ENCODE data around the gene COBL. TPM values are rescaled to one million over a fixed set of nuclear protein-coding genes. Genes with fewer than 3 reads are reported as not detected.
A peak's percentile ranks its signal among the peaks of the same experiment; 100 is the strongest.

Gene COBL
- polyA plus RNA-seq, 1 donor (not counting 4 experiments of a cell fraction or from before 2014, with no cell fraction given) = 4.5 TPM

DNA sequence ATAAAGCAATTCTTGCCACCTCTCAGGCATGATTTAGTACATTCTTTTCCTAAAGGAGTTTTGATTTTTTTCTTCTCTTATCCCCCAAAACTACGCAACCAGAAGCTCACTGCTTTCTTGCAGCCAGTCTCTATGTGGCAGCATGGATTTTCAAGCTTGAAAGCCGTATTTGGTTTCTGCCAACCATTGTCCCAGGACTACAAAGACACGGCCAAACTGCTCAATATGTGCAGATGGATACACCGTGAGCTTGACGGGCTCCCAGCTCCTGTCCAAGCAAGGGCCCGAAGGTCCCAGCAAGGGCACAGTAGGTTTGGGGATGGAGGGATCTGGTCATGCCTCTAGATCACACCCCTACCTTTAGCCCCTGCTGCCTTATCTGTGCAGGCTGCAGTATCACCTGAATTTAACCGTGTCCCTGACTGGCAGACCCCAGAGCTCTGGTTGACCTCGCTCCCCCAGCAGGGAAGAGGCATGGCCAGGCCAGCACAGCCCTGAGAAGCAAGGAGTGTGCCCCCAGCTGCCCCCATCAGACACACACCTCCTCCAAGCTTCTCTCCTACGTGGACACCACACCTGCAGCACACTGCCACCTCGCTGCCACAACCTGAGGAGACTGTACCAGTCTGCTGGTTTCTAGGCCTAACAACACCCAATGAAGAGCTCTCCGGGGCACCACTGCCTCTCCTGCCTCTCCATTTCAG is 86.8 kb downstream of the COBL start:
- no peak overlapping the region for H3K9ac ChIP-seq (ENCODE audit: control insufficient read depth, extremely low read depth, insufficient read depth, low read length)
- no peak for FAIRE-seq
- peaks cover 9% of the 10 kb centered on the region for H3K27me3 ChIP-seq (ENCODE audit: control insufficient read depth, extremely low read depth, insufficient read depth, low read length)
- TF ChIP-seq, protein P1, sequence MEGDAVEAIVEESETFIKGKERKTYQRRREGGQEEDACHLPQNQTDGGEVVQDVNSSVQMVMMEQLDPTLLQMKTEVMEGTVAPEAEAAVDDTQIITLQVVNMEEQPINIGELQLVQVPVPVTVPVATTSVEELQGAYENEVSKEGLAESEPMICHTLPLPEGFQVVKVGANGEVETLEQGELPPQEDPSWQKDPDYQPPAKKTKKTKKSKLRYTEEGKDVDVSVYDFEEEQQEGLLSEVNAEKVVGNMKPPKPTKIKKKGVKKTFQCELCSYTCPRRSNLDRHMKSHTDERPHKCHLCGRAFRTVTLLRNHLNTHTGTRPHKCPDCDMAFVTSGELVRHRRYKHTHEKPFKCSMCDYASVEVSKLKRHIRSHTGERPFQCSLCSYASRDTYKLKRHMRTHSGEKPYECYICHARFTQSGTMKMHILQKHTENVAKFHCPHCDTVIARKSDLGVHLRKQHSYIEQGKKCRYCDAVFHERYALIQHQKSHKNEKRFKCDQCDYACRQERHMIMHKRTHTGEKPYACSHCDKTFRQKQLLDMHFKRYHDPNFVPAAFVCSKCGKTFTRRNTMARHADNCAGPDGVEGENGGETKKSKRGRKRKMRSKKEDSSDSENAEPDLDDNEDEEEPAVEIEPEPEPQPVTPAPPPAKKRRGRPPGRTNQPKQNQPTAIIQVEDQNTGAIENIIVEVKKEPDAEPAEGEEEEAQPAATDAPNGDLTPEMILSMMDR (optimal IDR thresholded peaks at IDR 0.05 in 1 of 3, IDR thresholded peaks at IDR 0.05 in 1 of 3, conservative IDR thresholded peaks at IDR 0.05 in 1 of 3; ENCODE audit: extremely low read depth in 1 of 3, insufficient read depth in 2 of 3, low read length in 3 of 3) = no peak
- H3K27ac ChIP-seq (ENCODE audit: control insufficient read depth, insufficient read depth, low read length) = no peak overlapping the region
- H3K4me3 ChIP-seq (ENCODE audit: control insufficient read depth in 2 of 3, extremely low read depth in 1 of 3, insufficient read depth in 2 of 3, low read depth in 1 of 3, low read length in 3 of 3) = no peak overlapping the region
- H3K79me2 ChIP-seq (ENCODE audit: control insufficient read depth, insufficient read depth, low read length) = no peaks in the 10 kb centered on the region
- H3K9me1 ChIP-seq (ENCODE audit: control insufficient read depth, extremely low read depth, insufficient read depth, low read length) = no peaks in the 10 kb centered on the region
- dilution Hi-C loops (cut with MboI; ENCODE audit: extremely low pct_ligation_motif_present, low sequenced_read_pairs) = no loop called here
- DNase-seq (ENCODE audit: low read depth, low spot score) = no peak
- H3K4me2 ChIP-seq (ENCODE audit: control insufficient read depth, extremely low read depth, insufficient read depth, low read depth, low read length) = no peak overlapping the region
- no peaks in the 10 kb centered on the region for H4K20me1 ChIP-seq (ENCODE audit: control insufficient read depth, extremely low read depth, insufficient read depth, low read length)
- H3K36me3 ChIP-seq (ENCODE audit: control insufficient read depth in 2 of 2, extremely low read depth in 1 of 2, insufficient read depth in 2 of 2, low read length in 2 of 2) = no peaks in the 10 kb centered on the region
- no peaks in the 10 kb centered on the region for H3K9me3 ChIP-seq (ENCODE audit: control insufficient read depth, low read depth, low read length)
- H3K4me1 ChIP-seq (ENCODE audit: control insufficient read depth, extremely low read depth, insufficient read depth, low read length) = peaks cover 21% of the 10 kb centered on the region
- no peak overlapping the region for H2AFZ ChIP-seq (ENCODE audit: control insufficient read depth, low read length)

DNA sequence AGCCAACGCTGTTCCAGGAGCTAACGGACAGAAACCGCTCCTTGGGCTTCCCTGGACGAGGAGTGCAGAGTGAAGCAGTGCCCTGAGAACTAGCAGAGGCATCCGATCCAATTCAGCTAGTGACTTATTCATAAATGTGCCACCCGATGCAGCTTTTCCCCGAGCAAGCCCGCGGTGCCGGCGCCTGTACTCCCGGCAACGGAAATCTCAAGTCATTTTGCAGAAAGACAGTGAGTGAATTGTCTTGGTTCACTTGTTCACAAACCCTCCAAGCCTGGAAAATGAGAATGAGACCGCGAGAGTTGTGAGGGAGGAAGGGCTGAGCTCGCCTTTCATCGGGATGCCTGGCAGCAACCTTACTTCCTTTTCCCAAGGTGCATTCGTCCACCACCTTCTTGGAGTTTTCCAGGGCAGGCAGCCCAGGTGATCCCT is 87.5 kb downstream of the COBL start:
- FAIRE-seq = no peak
- H2AFZ ChIP-seq (ENCODE audit: control insufficient read depth, low read length) = no peak overlapping the region
- H4K20me1 ChIP-seq (ENCODE audit: control insufficient read depth, extremely low read depth, insufficient read depth, low read length) = no peaks in the 10 kb centered on the region
- no peaks in the 10 kb centered on the region for H3K9me1 ChIP-seq (ENCODE audit: control insufficient read depth, extremely low read depth, insufficient read depth, low read length)
- H3K9ac ChIP-seq (ENCODE audit: control insufficient read depth, extremely low read depth, insufficient read depth, low read length) = no peak overlapping the region
- H3K27me3 ChIP-seq (ENCODE audit: control insufficient read depth, extremely low read depth, insufficient read depth, low read length) = peaks cover 9% of the 10 kb centered on the region
- peaks cover 21% of the 10 kb centered on the region for H3K4me1 ChIP-seq (ENCODE audit: control insufficient read depth, extremely low read depth, insufficient read depth, low read length)
- DNase-seq (ENCODE audit: low read depth, low spot score) = no peak
- dilution Hi-C loops (cut with MboI; ENCODE audit: extremely low pct_ligation_motif_present, low sequenced_read_pairs) = no loop called here
- H3K9me3 ChIP-seq (ENCODE audit: control insufficient read depth, low read depth, low read length) = no peaks in the 10 kb centered on the region
- no peak for TF ChIP-seq EZH2 (IDR thresholded peaks at IDR 0.05; ENCODE audit: low read length)
- TF ChIP-seq, protein P1 (optimal IDR thresholded peaks at IDR 0.05 in 1 of 3, IDR thresholded peaks at IDR 0.05 in 1 of 3, conservative IDR thresholded peaks at IDR 0.05 in 1 of 3; ENCODE audit: extremely low read depth in 1 of 3, insufficient read depth in 2 of 3, low read length in 3 of 3) = no peak
- H3K27ac ChIP-seq (ENCODE audit: control insufficient read depth, insufficient read depth, low read length) = no peak overlapping the region
- H3K4me3 ChIP-seq (ENCODE audit: control insufficient read depth in 2 of 3, extremely low read depth in 1 of 3, insufficient read depth in 2 of 3, low read depth in 1 of 3, low read length in 3 of 3) = no peak overlapping the region
- H3K4me2 ChIP-seq (ENCODE audit: control insufficient read depth, extremely low read depth, insufficient read depth, low read depth, low read length) = peak overlapping the region; percentile 33
- H3K79me2 ChIP-seq (ENCODE audit: control insufficient read depth, insufficient read depth, low read length) = no peaks in the 10 kb centered on the region
- H3K36me3 ChIP-seq (ENCODE audit: control insufficient read depth in 2 of 2, extremely low read depth in 1 of 2, insufficient read depth in 2 of 2, low read length in 2 of 2) = no peaks in the 10 kb centered on the region
